Mucosa of descending colon (tissue), 3 donors: ENCODE measurements around the gene LRRC14B. TPM values are rescaled to one million over a fixed set of nuclear protein-coding genes. Genes with fewer than 3 reads are reported as not detected.

Experiments used
- ATAC-seq: fragments of 200-7000 bp; cut with Tn5 transposase; one replicate; pipeline ENCODE4 v1.9.1; 2020; ENCODE audit warnings: mild to moderate bottlenecking, moderate library complexity
- DNase-seq, 3 donors: peaks; one replicate each; pipeline ENCODE4 v3.0.0-alpha.2; 2020
- H3K36me3 ChIP-seq: fragments of 200-600 bp; one replicate; pipeline ENCODE4 v1.8.0; 2021; ENCODE audit warnings: low read depth, mild to moderate bottlenecking
- H3K4me1 ChIP-seq: fragments of 200-600 bp; one replicate; pipeline ENCODE4 v1.8.0; 2021; ENCODE audit warnings: low read depth, mild to moderate bottlenecking
- H3K4me3 ChIP-seq: fragments of 200-600 bp; one replicate; pipeline ENCODE4 v1.8.0; 2021; ENCODE audit warnings: mild to moderate bottlenecking
- H3K9me3 ChIP-seq: fragments of 200-600 bp; one replicate; pipeline ENCODE4 v1.8.0; 2021; ENCODE audit warnings: mild to moderate bottlenecking
- CTCF ChIP-seq: fragments of 200-600 bp; IDR thresholded peaks from one replicate; pipeline ENCODE4 v1.8.0; 2022; ENCODE audit warnings: antibody characterized with exemption, mild to moderate bottlenecking
- intact Hi-C, 2 donors: fragments of 100-400 bp; cut with DNase I in 1 of 2; cut with micrococcal nuclease in 1 of 2; formaldehyde crosslinking; loops; one replicate each; pipeline versions ENCODE4 v1.11.0 to v1.11.1; 2022; cut with DNase I, micrococcal nuclease
- total RNA-seq, 3 donors: library from RNA; stranded (reverse); fragmentation: NEBNext Ultra II Directional in 2 of 3; extraction: Animal tissue kit (Norgen Biotek cat#: 25700) in 2 of 3; gene quantifications; one replicate each; pipeline versions ENCODE4 v1.2.1 to v1.2.4, GENCODE V29; 2021 to 2023
- donor health status: DM: no; HTN: no; CAD: no; lungs with moderate emphysema.
- donor health status: DM: no; HTN: no; CAD: no.
- donor health status: DM: no; HTN: yes; CAD: no.

The LRRC14B gene
- total RNA-seq, 3 donors from 2014 or later = not detected

GRCh38 chr5:192691-192969 is 1.3 kb downstream of the LRRC14B start:
- Histone ChIP-seq H3K36me3 (no peaks in the 10 kb centered on the region), H3K4me1 (peaks cover 11% of the 10 kb centered on the region), H3K9me3 (no peaks in the 10 kb centered on the region), H3K4me3 (no peak overlapping the region)
- ATAC-seq = no peak
- DNase-seq = no peak
- intact Hi-C loops = no loop called here
- no peak for TF ChIP-seq CTCF

- TF ChIP-seq CTCF = no peak
- peaks cover 11% of the 10 kb centered on the region for H3K4me1 ChIP-seq
- no peaks in the 10 kb centered on the region for H3K9me3 ChIP-seq
- no peak for DNase-seq
- H3K36me3 ChIP-seq = no peaks in the 10 kb centered on the region
- intact Hi-C loops = no loop called here
- no peak for ATAC-seq
- no peak overlapping the region for H3K4me3 ChIP-seq
Measured at GRCh38 chr5:192970-193831, 1.9 kb downstream of the LRRC14B start.

GRCh38 chr5:194102-194501 is 2.8 kb downstream of the LRRC14B start:
- no peaks in the 10 kb centered on the region for H3K36me3 ChIP-seq
- DNase-seq (no peak), ATAC-seq (no peak)
- no peak overlapping the region for H3K4me3 ChIP-seq
- H3K4me1 ChIP-seq = peaks cover 8% of the 10 kb centered on the region
- no peaks in the 10 kb centered on the region for H3K9me3 ChIP-seq
- no peak for TF ChIP-seq CTCF
- intact Hi-C loops = no loop called here

GRCh38 chr5:194603-195209 is 3.4 kb downstream of the LRRC14B start:
- Histone ChIP-seq H3K36me3 (no peaks in the 10 kb centered on the region), H3K4me1 (peaks cover 8% of the 10 kb centered on the region), H3K9me3 (no peaks in the 10 kb centered on the region), H3K4me3 (no peak overlapping the region)
- no peak for TF ChIP-seq CTCF
- DNase-seq = no peak
- ATAC-seq = no peak
- intact Hi-C loops = no loop called here

- Histone ChIP-seq H3K36me3 (no peaks in the 10 kb centered on the region), H3K4me1 (peaks cover 8% of the 10 kb centered on the region), H3K4me3 (no peak overlapping the region), H3K9me3 (no peaks in the 10 kb centered on the region)
- no peak for TF ChIP-seq CTCF
- no peak for DNase-seq
- ATAC-seq = no peak
- intact Hi-C loops = no loop called here
Measured at GRCh38 chr5:195401-196160, 4.3 kb downstream of the LRRC14B start.
